ENCODE data around the gene TMEM35B. TPM values are rescaled to one million over a fixed set of nuclear protein-coding genes. Genes with fewer than 3 reads are reported as not detected.
A peak's percentile ranks its signal among the peaks of the same experiment; 100 is the strongest.
"Not testable (repeated sequence)": the region's sequence is repeated elsewhere in the genome, so short reads cannot be mapped to it uniquely, and the experiment has no call there.

TMEM35B gene
- total RNA-seq, 1 experiment from 2014 or later = 18.7 TPM

- BruUV-seq (replicated peaks) = no TSS peak
- H3K27ac Mint-ChIP-seq (ENCODE audit: low read depth, unreplicated experiment) = no peak overlapping the region
- peaks cover 10% of the 10 kb centered on the region for H3K4me1 Mint-ChIP-seq (ENCODE audit: insufficient read depth, unreplicated experiment)
Observed at GRCh38 chr1:34988581-34988980, 3.4 kb upstream of the TMEM35B start.

GRCh38 chr1:34988147-34988546 is 3.0 kb upstream of the TMEM35B start:
- no peak for DNase-seq (ENCODE audit: unreplicated experiment)
- CTCF ChIA-PET = no interaction called here
- intact Hi-C loops (cut with micrococcal nuclease) = no loop called here
- POLR2A ChIA-PET = interaction anchor here (1.4 kb wide), 1 partner anchor 12 kb away, joined by 3 read pairs; no protein-coding TSS in a partner anchor
- Mint-ChIP-seq H3K27ac (ENCODE audit: low read depth, unreplicated experiment) (no peak overlapping the region), H3K9me3 (ENCODE audit: unreplicated experiment) (no peaks in the 10 kb centered on the region), H3K4me1 (ENCODE audit: insufficient read depth, unreplicated experiment) (peaks cover 11% of the 10 kb centered on the region), H3K36me3 (ENCODE audit: insufficient read depth, unreplicated experiment) (peaks cover 46% of the 10 kb centered on the region), H3K27me3 (ENCODE audit: insufficient read depth, unreplicated experiment) (no peaks in the 10 kb centered on the region), H3K4me3 (ENCODE audit: unreplicated experiment) (no peak overlapping the region)
- BruUV-seq (replicated peaks) = no TSS peak
- TF ChIP-seq CTCF (IDR thresholded peaks at IDR 0.05; ENCODE audit: unreplicated experiment) = no peak

More at GRCh38 chr1:34988581-34988980, 3.4 kb upstream of the TMEM35B start:
- no peaks in the 10 kb centered on the region for H3K27me3 Mint-ChIP-seq (ENCODE audit: insufficient read depth, unreplicated experiment)
- H3K9me3 Mint-ChIP-seq (ENCODE audit: unreplicated experiment) = no peaks in the 10 kb centered on the region
- DNase-seq (ENCODE audit: unreplicated experiment) = no peak
- intact Hi-C loops (cut with micrococcal nuclease) = no loop called here
- no peak for TF ChIP-seq CTCF (IDR thresholded peaks at IDR 0.05; ENCODE audit: unreplicated experiment)
- CTCF ChIA-PET = interaction anchor here (0.6 kb wide), 1 partner anchor 207 kb away, joined by 3 read pairs; no protein-coding TSS in a partner anchor
- H3K36me3 Mint-ChIP-seq (ENCODE audit: insufficient read depth, unreplicated experiment) = peaks cover 49% of the 10 kb centered on the region
- H3K4me3 Mint-ChIP-seq (ENCODE audit: unreplicated experiment) = no peak overlapping the region
- POLR2A ChIA-PET = interaction anchor here (0.7 to 1.4 kb wide), 2 partner anchors 9 to 12 kb away, joined by 3 read pairs; no protein-coding TSS in a partner anchor

GRCh38 chr1:34987018-34987417 is 1.9 kb upstream of the TMEM35B start:
- ChIA-PET CTCF (interaction anchor here (0.7 to 3.3 kb wide), 4 partner anchors 120 to 201 kb away, joined by 3 to 10 read pairs (median 4); partner anchors contain the start of gene SMIM12), POLR2A (interaction anchor here (0.7 to 2.7 kb wide), 2 partner anchors 10 to 71 kb away, joined by 3 to 11 read pairs; no protein-coding TSS in a partner anchor)
- Mint-ChIP-seq H3K36me3 (ENCODE audit: insufficient read depth, unreplicated experiment) (peaks cover 43% of the 10 kb centered on the region), H3K4me3 (ENCODE audit: unreplicated experiment) (no peak overlapping the region), H3K9me3 (ENCODE audit: unreplicated experiment) (no peaks in the 10 kb centered on the region), H3K27ac (ENCODE audit: low read depth, unreplicated experiment) (no peak overlapping the region), H3K27me3 (ENCODE audit: insufficient read depth, unreplicated experiment) (no peaks in the 10 kb centered on the region), H3K4me1 (ENCODE audit: insufficient read depth, unreplicated experiment) (peaks cover 11% of the 10 kb centered on the region)
- no peak for TF ChIP-seq CTCF (IDR thresholded peaks at IDR 0.05; ENCODE audit: unreplicated experiment)
- BruUV-seq (replicated peaks) = no TSS peak
- intact Hi-C loops (cut with micrococcal nuclease) = no loop called here
- no peak for DNase-seq (ENCODE audit: unreplicated experiment)

GRCh38 chr1:34985609-34985904 is 410 bp upstream of the TMEM35B start:
- peaks cover 11% of the 10 kb centered on the region for H3K4me1 Mint-ChIP-seq (ENCODE audit: insufficient read depth, unreplicated experiment)
- H3K4me3 Mint-ChIP-seq (ENCODE audit: unreplicated experiment) = peak overlapping the region; percentile 90
- H3K27me3 Mint-ChIP-seq (ENCODE audit: insufficient read depth, unreplicated experiment); H3K9me3 Mint-ChIP-seq (ENCODE audit: unreplicated experiment); intact Hi-C loops (cut with micrococcal nuclease); DNase-seq (ENCODE audit: unreplicated experiment): not testable (repeated sequence)
- BruUV-seq (replicated peaks) = TSS peak; percentile 66
- CTCF ChIA-PET = interaction anchor here (1.8 to 3.3 kb wide), 2 partner anchors 15 to 119 kb away, joined by 6 to 10 read pairs; no protein-coding TSS in a partner anchor
- POLR2A ChIA-PET = interaction anchor here (0.6 to 3.2 kb wide), 10 partner anchors 11 to 231 kb away, joined by 3 to 16 read pairs (median 6); partner anchors contain the start of genes GJB5 and SMIM12
- H3K27ac Mint-ChIP-seq (ENCODE audit: low read depth, unreplicated experiment) = peak overlapping the region; percentile 73
- H3K36me3 Mint-ChIP-seq (ENCODE audit: insufficient read depth, unreplicated experiment) = peaks cover 37% of the 10 kb centered on the region
